GM12878 (cell line): ENCODE results near the gene GAS2. TPM values are rescaled to one million over a fixed set of nuclear protein-coding genes. Genes with fewer than 3 reads are reported as not detected.
A peak's percentile ranks its signal among the peaks of the same experiment; 100 is the strongest.

ENCODE experiments used
- ATF7 ChIP-seq: fragments of 450-650 bp; IDR thresholded peaks from 2 replicates; pipeline ENCODE4 v1.6.1; 2016; ENCODE audit warnings: low read depth, mild to moderate bottlenecking
- CHD4 ChIP-seq: fragments of 200-600 bp; sonication (generic); IDR thresholded peaks from 2 replicates; pipeline ENCODE4 v1.6.1; 2016; ENCODE audit warnings: mild to moderate bottlenecking
- ESRRA ChIP-seq: IDR thresholded peaks from 2 replicates; pipeline ENCODE4 v1.6.1; 2012; ENCODE audit warnings: mild to moderate bottlenecking, low read length, improper control_type of control experiment
- HDGF ChIP-seq: fragments of 450-650 bp; IDR thresholded peaks from 2 replicates; pipeline ENCODE4 v1.6.1; 2016; ENCODE audit warnings: antibody characterized with exemption
- MYC ChIP-seq: IDR thresholded peaks from 2 replicates; pipeline ENCODE4 v1.6.1; 2011; ENCODE audit warnings: mild to moderate bottlenecking, low read length, moderate library complexity, inconsistent platforms; ENCODE audit not compliant: insufficient read depth, insufficient replicate concordance, insufficient read length, severe bottlenecking
- NBN ChIP-seq: fragments of 450-650 bp; IDR thresholded peaks from 2 replicates; pipeline ENCODE4 v1.6.1; 2016
- NKRF ChIP-seq: fragments of 450-650 bp; conservative IDR thresholded peaks from 2 replicates; pipeline ENCODE4 v1.6.1; 2017; ENCODE audit warnings: mild to moderate bottlenecking, moderate library complexity
- NR2C1 ChIP-seq: fragments of 450-650 bp; IDR thresholded peaks from 2 replicates; pipeline ENCODE4 v1.6.1; 2017; ENCODE audit warnings: antibody characterized with exemption, mild to moderate bottlenecking, moderate library complexity
- PAX5 ChIP-seq: IDR thresholded peaks from 2 replicates; pipeline ENCODE4 v1.6.1; 2011; ENCODE audit warnings: low read depth, low read length, borderline replicate concordance
- SMAD1 ChIP-seq: fragments of 450-650 bp; IDR thresholded peaks from 2 replicates; pipeline ENCODE4 v1.6.1; 2018; ENCODE audit warnings: mild to moderate bottlenecking, low read depth; ENCODE audit not compliant: partially characterized antibody
- SMC3 ChIP-seq: IDR thresholded peaks from 2 replicates; pipeline ENCODE4 v1.6.1; 2011; ENCODE audit warnings: low read length, improper control_type of control experiment, borderline replicate concordance
- polyA plus RNA-seq, 11 experiments: library from polyadenylated mRNA; depleted of rRNA in 4 of 11; unstranded in 6 of 11; stranded (reverse) in 5 of 11; fragments of >200 nt; fragmentation: Nextera tagmentation in 4 of 11; fragmentation: Illumina TruSeq in 1 of 11; extraction: Ambion mirVana in 4 of 11; extraction: Trizol in 1 of 11; gene quantifications; 1 replicate in 1 of 11; 2 replicates in 10 of 11; pipeline versions ENCODE4 v1.2.1 to v1.2.3, GENCODE V29; 2011 to 2016; ENCODE audit warnings: inconsistent platforms in 2 of 11, missing spikeins in 2 of 11, low read depth in 1 of 11
- total RNA-seq, 4 experiments: library from RNA; depleted of rRNA in 3 of 4; stranded (reverse); fragments of >200 nt in 3 of 4; fragmentation: Illumina TruSeq in 1 of 4; extraction: Trizol in 1 of 4; gene quantifications; 2 replicates each; pipeline versions ENCODE4 v1.2.1 to v1.2.3, GENCODE V29; 2013 to 2021
- TF ChIP-seq, protein P1 (sequence below): IDR thresholded peaks from 2 replicates; pipeline ENCODE4 v1.6.1; 2012; ENCODE audit warnings: improper control_type of control experiment, low read depth, low read length; ENCODE audit not compliant: insufficient replicate concordance

Gene GAS2
- total and polyA plus RNA-seq, 10 of the 15 experiments (the other 5 are each of a cell fraction or from before 2014, with no cell fraction given), result 16.4 to 81.4 (median 26.2) TPM

- TF ChIP-seq, protein P1, sequence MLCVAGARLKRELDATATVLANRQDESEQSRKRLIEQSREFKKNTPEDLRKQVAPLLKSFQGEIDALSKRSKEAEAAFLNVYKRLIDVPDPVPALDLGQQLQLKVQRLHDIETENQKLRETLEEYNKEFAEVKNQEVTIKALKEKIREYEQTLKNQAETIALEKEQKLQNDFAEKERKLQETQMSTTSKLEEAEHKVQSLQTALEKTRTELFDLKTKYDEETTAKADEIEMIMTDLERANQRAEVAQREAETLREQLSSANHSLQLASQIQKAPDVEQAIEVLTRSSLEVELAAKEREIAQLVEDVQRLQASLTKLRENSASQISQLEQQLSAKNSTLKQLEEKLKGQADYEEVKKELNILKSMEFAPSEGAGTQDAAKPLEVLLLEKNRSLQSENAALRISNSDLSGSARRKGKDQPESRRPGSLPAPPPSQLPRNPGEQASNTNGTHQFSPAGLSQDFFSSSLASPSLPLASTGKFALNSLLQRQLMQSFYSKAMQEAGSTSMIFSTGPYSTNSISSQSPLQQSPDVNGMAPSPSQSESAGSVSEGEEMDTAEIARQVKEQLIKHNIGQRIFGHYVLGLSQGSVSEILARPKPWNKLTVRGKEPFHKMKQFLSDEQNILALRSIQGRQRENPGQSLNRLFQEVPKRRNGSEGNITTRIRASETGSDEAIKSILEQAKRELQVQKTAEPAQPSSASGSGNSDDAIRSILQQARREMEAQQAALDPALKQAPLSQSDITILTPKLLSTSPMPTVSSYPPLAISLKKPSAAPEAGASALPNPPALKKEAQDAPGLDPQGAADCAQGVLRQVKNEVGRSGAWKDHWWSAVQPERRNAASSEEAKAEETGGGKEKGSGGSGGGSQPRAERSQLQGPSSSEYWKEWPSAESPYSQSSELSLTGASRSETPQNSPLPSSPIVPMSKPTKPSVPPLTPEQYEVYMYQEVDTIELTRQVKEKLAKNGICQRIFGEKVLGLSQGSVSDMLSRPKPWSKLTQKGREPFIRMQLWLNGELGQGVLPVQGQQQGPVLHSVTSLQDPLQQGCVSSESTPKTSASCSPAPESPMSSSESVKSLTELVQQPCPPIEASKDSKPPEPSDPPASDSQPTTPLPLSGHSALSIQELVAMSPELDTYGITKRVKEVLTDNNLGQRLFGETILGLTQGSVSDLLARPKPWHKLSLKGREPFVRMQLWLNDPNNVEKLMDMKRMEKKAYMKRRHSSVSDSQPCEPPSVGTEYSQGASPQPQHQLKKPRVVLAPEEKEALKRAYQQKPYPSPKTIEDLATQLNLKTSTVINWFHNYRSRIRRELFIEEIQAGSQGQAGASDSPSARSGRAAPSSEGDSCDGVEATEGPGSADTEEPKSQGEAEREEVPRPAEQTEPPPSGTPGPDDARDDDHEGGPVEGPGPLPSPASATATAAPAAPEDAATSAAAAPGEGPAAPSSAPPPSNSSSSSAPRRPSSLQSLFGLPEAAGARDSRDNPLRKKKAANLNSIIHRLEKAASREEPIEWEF, result no peak
- TF ChIP-seq ATF7 (peak; percentile 82), NKRF (no peak), NR2C1 (no peak), HDGF (no peak), PAX5 (no peak), SMC3 (no peak), NBN (peak; percentile 77; the same call in 1 of the 2 replicates), ESRRA (no peak), SMAD1 (no peak), CHD4 (no peak), MYC (no peak)
Observed at GRCh38 chr11:22742157-22742613, 75.8 kb downstream of the GAS2 start (continued).
